H4 (cell line): Measurements from ENCODE around the gene ZNF783. TPM values are rescaled to one million over a fixed set of nuclear protein-coding genes. Genes with fewer than 3 reads are reported as not detected.
A peak's percentile ranks its signal among the peaks of the same experiment; 100 is the strongest.
"Not testable (repeated sequence)": the region's sequence is repeated elsewhere in the genome, so short reads cannot be mapped to it uniquely, and the experiment has no call there.

ENCODE experiments used
- DNase-seq: peaks from one replicate; pipeline ENCODE4 v3.0.0-alpha.2; 2015; ENCODE audit warnings: low spot score
- total RNA-seq: library from RNA; depleted of rRNA; stranded (reverse); fragments of >200 nt; shearing (Covaris generic); gene quantifications from 2 replicates; pipeline ENCODE4 v1.2.3, GENCODE V29; 2014; rRNA removed

Gene ZNF783
- 0.60 and 0.99 TPM in 2 replicates for total RNA-seq

- peak; percentile 82 for DNase-seq
Measured at GRCh38 chr7:149261829-149262617, at the start of gene ZNF783. Gene ZNF783, plus strand, starts transcription at chr7:149262196. Its CDS starts 138 bp downstream, at chr7:149262334.

GRCh38 chr7:149214020-149214720 is 47.8 kb upstream of the ZNF783 start:
- no peak for DNase-seq

- no peak for DNase-seq
Measured at GRCh38 chr7:149216402-149216801, 45.6 kb upstream of the ZNF783 start.

- DNase-seq, result no peak
Measured at GRCh38 chr7:149217570-149217969, 44.4 kb upstream of the ZNF783 start.

GRCh38 chr7:149218469-149219420 is 43.3 kb upstream of the ZNF783 start:
- no peak for DNase-seq

GRCh38 chr7:149220534-149220933 is 41.5 kb upstream of the ZNF783 start:
- DNase-seq, result no peak

GRCh38 chr7:149223176-149223575 is 38.8 kb upstream of the ZNF783 start:
- no peak for DNase-seq

GRCh38 chr7:149223761-149224160 is 38.2 kb upstream of the ZNF783 start:
- no peak for DNase-seq

GRCh38 chr7:149224352-149224751 is 37.6 kb upstream of the ZNF783 start:
- no peak for DNase-seq

- no peak for DNase-seq
Measured at GRCh38 chr7:149225106-149225505, 36.9 kb upstream of the ZNF783 start.

- DNase-seq, result no peak
Measured at GRCh38 chr7:149225656-149226055, 36.3 kb upstream of the ZNF783 start.

GRCh38 chr7:149226366-149226765 is 35.6 kb upstream of the ZNF783 start:
- not testable (repeated sequence) for DNase-seq

GRCh38 chr7:149226840-149227494 is 35.0 kb upstream of the ZNF783 start:
- no peak for DNase-seq

GRCh38 chr7:149228831-149229471 is 33.0 kb upstream of the ZNF783 start:
- no peak for DNase-seq

- DNase-seq, result no peak
Measured at GRCh38 chr7:149229526-149229925, 32.5 kb upstream of the ZNF783 start.

GRCh38 chr7:149232362-149232761 is 29.6 kb upstream of the ZNF783 start:
- DNase-seq, result no peak

- peak; percentile 39 for DNase-seq
Measured at GRCh38 chr7:149233655-149234204, 28.3 kb upstream of the ZNF783 start.

GRCh38 chr7:149237502-149237901 is 24.5 kb upstream of the ZNF783 start:
- no peak for DNase-seq

- no peak for DNase-seq
Measured at GRCh38 chr7:149238051-149238450, 23.9 kb upstream of the ZNF783 start.

GRCh38 chr7:149239345-149240143 is 22.5 kb upstream of the ZNF783 start, which contains the start of gene ZNF212:
Gene ZNF212, plus strand, starts transcription at chr7:149239651. Its CDS starts 128 bp downstream, at chr7:149239779.
- DNase-seq, result peak; percentile 89
